ENCODE results near the gene KIF4A. TPM values are rescaled to one million over a fixed set of nuclear protein-coding genes. Genes with fewer than 3 reads are reported as not detected.

KIF4A gene
- total RNA-seq, 1 donor from 2014 or later, result 0.25 TPM

GRCh38 chrX:70405003-70405402 lies 115.1 kb downstream of the KIF4A start:
- Histone ChIP-seq H3K27ac (replicated peaks) (no peak overlapping the region), H3K36me3 (no peaks in the 10 kb centered on the region), H3K27me3 (ENCODE audit: low read depth) (no peaks in the 10 kb centered on the region), H3K4me1 (no peaks in the 10 kb centered on the region), H3K4me3 (no peak overlapping the region), H3K9me3 (replicated peaks) (no peaks in the 10 kb centered on the region)
- DNase-seq, result no peak
- no peak for TF ChIP-seq CTCF (IDR thresholded peaks at IDR 0.05; ENCODE audit: borderline replicate concordance)
- intact Hi-C loops (cut with micrococcal nuclease), result no loop called here

GRCh38 chrX:70410921-70411320 lies 121.0 kb downstream of the KIF4A start:
- Histone ChIP-seq H3K27ac (replicated peaks) (no peak overlapping the region), H3K36me3 (no peaks in the 10 kb centered on the region), H3K4me1 (no peaks in the 10 kb centered on the region), H3K4me3 (no peak overlapping the region), H3K27me3 (ENCODE audit: low read depth) (no peaks in the 10 kb centered on the region), H3K9me3 (replicated peaks) (no peaks in the 10 kb centered on the region)
- no peak for TF ChIP-seq CTCF (IDR thresholded peaks at IDR 0.05; ENCODE audit: borderline replicate concordance)
- DNase-seq, result no peak
- intact Hi-C loops (cut with micrococcal nuclease), result no loop called here

- TF ChIP-seq CTCF (IDR thresholded peaks at IDR 0.05; ENCODE audit: borderline replicate concordance), result no peak
Observed at GRCh38 chrX:70411475-70411874, 121.6 kb downstream of the KIF4A start.

GRCh38 chrX:70421618-70422017 lies 131.7 kb downstream of the KIF4A start:
- H3K27me3 ChIP-seq (ENCODE audit: low read depth), result peaks cover 5% of the 10 kb centered on the region
- H3K9me3 ChIP-seq (replicated peaks), result no peaks in the 10 kb centered on the region
- no peaks in the 10 kb centered on the region for H3K36me3 ChIP-seq
- intact Hi-C loops (cut with micrococcal nuclease), result no loop called here
- DNase-seq, result no peak
- no peak for TF ChIP-seq CTCF (IDR thresholded peaks at IDR 0.05; ENCODE audit: borderline replicate concordance)
- no peaks in the 10 kb centered on the region for H3K4me1 ChIP-seq
- no peak overlapping the region for H3K4me3 ChIP-seq
- H3K27ac ChIP-seq (replicated peaks), result no peak overlapping the region

More at GRCh38 chrX:70411475-70411874, 121.6 kb downstream of the KIF4A start:
- DNase-seq, result no peak
- Histone ChIP-seq H3K4me1 (no peaks in the 10 kb centered on the region), H3K36me3 (no peaks in the 10 kb centered on the region), H3K4me3 (no peak overlapping the region), H3K27ac (replicated peaks) (no peak overlapping the region), H3K27me3 (ENCODE audit: low read depth) (no peaks in the 10 kb centered on the region), H3K9me3 (replicated peaks) (no peaks in the 10 kb centered on the region)
- intact Hi-C loops (cut with micrococcal nuclease), result no loop called here

- Histone ChIP-seq H3K36me3 (no peaks in the 10 kb centered on the region), H3K4me3 (no peak within 1 kb of the TSS), H3K27ac (replicated peaks) (no peak within 1 kb of the TSS), H3K4me1 (no peaks in the 10 kb centered on the region), H3K27me3 (ENCODE audit: low read depth) (peaks cover 5% of the 10 kb centered on the region), H3K9me3 (replicated peaks) (no peaks in the 10 kb centered on the region)
- no peak for DNase-seq
- intact Hi-C loops (cut with micrococcal nuclease), result no loop called here
- TF ChIP-seq CTCF (IDR thresholded peaks at IDR 0.05; ENCODE audit: borderline replicate concordance), result peak; percentile 31
Observed at GRCh38 chrX:70422851-70423341, 133.0 kb downstream of the KIF4A start, which contains the start of gene GDPD2. Gene GDPD2 (plus strand): TSS chrX:70423314. CDS start chrX:70424985, 1,671 bp downstream.

Data from left ventricle myocardium inferior (tissue), 1 donor.